DMS114 treated with DMSO at 0.1 percent for 48 hours (cell line): ENCODE data around the gene CIPC.

ENCODE experiments used
- DNase-seq: peaks from one replicate; lab custom pipeline; 2025; ENCODE audit not compliant: unreplicated experiment; lab: John Stamatoyannopoulos, UW

CIPC gene

DNA sequence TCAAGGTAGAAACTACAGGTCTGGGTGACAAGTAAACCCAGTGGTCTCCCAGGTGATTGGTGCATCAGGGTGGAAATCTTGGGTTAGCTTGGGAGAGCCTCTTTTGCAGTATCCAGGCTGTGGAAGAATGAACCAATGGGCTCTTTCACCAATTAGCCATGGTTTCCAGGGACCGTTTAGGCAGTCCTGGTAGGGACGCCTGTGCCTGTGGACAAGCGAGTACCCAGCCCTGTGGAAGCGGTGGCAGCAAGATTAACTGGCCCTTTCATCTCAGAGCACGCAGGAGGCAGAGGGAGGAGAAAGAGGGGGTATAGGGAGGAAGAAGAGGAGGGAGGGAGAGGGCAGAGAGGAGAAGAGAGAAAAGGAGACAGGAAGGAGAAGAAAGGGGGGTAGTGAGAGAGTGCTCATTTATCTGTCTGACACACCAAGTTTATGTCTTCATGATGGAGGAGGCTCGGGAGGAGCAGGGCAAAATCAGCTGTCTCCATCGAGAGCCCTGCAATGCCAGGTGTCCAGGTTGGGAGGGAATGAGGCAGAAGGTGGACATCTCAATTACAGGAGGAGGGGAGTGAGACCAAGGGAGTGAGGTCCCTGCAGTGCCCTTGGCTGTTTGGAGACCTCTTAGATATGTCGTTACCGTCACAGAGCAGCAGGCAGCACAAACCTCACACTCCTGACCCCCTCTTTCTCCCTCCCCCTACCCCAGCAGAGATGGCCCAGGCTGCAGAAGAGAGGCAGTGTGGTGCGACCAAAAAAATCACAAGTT, 48.1 kb downstream of the CIPC start:
- DNase-seq, result no peak

DNA sequence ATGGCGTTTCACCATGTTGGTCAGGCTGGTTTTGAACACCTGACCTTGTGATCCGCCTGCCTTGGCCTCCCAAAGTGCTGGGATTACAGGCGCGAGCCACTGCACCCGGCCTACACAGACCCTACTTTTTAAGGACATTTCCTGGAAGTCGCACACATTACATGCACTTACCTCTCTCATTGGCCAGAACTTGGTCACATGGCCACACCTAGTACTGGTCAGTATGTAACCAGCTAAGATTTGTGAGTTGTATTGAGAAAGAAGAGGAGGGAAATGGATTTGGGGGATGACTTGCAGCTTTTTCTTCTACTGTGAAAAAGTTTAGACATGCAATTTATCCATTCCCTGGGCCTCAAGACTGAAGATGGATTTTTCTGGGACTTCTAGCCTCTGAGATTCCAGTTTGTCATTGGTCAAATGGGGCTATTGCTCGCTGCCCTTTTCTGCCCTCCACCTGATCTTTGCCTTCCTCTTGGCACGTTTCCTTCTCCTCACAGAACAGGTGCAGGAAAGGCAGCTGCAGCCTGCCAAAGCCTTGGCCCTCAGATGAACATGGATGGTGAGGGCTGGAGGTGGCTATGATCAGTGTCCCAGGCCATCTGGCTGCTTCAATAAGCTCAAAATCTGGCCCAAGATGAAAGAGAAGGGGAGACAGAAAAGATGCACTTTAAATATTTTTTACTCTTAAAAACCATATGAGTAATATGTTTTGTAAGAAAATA, 50.6 kb downstream of the CIPC start:
- DNase-seq, result no peak

DNA sequence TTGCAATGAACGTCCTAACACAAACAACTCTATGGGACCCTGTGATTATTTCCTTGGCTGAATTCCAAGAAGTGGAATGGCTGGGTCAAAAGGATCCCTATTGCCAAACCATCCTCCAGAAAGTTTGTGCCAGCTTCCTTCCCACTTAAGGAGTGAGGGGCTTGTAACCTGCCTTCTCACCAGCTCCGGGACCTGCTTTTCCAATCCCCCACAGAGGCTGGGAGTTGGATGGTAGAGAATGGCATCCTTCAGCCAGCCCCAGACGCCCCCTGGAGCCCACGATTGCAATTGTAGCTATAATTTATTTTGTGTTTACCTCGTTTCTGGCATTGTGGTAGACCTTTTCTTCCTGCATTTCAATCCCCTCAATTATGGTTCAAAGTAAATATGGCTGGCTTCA, 53.2 kb downstream of the CIPC start:
- DNase-seq, result no peak

DNA sequence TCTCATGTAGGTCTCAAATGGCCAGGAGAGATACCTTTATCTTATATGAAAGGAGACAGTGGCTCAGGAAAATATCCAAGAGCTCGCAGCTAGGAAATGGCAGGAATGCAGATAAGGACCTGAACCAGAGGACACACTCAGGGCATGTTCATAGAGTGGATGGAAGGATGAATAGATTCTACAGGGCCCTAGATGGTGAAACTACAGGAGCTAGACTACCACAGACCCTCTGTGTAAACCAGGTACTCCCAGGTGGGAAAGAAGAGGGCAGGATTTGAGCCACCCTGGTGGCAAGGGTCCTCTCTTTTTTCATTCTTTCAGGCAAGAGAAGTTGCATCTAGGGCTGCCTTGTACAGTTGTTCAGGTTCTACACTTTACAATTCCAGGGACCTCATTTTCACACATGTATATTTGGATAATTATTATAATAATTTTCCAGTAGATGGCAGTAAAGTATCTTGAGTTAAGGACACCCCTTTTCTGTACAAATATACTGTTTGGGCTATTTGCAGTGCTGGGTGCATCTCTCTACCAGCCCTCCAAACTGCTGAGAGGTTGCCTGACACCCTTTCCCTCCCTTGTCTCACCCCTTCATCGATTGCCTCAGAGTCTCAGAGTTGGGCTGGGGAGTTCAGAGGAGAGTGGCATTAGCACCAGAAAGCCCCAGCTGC, 54.0 kb downstream of the CIPC start:
- peak; percentile 50 for DNase-seq

DNA sequence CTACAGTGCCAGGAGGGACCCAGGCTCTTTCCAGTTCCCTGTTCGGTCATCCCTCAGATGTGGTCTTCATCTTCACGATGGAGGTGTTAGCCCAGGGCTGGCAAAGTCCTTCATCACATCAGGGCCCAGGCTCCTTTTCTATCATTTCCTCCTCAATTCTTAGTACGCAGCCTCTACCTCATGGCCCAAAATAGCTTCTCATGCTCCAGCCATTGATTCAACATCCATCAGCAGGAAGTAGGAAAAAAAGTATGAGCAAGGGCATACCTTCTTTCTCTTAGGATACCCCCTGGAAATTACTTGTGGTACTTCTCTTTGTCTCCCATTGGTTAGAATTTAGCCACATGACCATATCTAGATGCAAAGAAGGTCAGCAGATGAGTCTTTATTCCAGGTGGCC, 55.7 kb downstream of the CIPC start:
- no peak for DNase-seq

DNA sequence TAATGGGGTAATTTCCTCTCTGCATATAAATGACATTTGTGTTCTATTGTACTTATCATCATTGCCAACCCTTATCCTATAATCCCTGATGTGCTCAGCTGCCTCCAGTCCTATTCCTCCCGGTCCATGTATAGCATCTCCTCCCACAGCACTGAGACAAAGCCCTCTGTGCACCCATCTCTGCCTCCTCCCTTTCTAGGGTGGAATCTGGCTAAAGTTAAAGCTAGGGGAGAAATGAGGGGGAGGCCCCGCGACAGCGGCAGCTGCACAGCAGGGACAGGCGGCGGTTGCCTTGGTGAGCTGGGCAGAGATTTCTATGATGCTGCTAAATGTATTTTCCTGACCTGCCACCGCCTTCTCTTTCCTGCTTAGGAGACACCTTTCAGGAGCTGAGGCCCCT, 56.4 kb downstream of the CIPC start:
- no peak for DNase-seq

DNA sequence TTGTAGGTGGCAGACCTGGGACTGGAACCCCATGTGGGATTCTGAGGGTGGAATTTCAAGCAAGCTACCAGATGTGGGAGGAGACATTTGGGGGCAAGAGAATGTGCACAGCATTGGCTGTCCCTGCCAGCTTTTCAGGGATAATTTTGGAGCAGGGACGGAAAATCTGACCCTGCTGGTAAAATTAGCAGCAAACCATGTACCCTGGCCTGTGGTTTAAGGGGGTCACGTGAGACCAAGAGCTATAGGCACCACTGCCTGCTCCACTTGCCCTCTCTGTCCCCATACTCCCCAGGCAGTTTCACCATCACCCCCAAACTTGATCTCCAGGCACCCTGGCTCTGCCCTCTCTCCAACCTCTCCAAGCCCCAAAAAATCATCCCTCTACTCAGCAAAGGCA, 57.0 kb downstream of the CIPC start:
- DNase-seq, result no peak

DNA sequence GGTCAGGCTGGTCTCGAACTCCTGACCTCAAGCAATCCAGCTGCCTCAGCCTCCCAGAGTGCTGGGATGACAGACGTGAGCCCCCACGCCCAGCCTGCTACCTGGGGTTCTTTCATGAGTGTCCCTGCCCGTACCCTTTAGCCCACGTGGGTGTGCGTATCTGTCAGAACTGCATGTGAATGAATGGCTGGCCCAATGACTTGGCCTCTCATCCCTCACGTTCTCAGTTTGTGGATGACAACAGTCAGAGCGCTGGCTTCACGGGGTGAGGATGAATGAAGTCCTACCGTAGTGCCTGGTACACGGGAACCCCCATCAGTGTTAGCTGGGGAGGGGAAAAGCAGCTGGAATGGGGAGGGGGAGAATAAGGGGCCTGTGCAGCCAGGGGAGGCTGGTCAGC, 59.7 kb downstream of the CIPC start:
- DNase-seq, result no peak

DNA sequence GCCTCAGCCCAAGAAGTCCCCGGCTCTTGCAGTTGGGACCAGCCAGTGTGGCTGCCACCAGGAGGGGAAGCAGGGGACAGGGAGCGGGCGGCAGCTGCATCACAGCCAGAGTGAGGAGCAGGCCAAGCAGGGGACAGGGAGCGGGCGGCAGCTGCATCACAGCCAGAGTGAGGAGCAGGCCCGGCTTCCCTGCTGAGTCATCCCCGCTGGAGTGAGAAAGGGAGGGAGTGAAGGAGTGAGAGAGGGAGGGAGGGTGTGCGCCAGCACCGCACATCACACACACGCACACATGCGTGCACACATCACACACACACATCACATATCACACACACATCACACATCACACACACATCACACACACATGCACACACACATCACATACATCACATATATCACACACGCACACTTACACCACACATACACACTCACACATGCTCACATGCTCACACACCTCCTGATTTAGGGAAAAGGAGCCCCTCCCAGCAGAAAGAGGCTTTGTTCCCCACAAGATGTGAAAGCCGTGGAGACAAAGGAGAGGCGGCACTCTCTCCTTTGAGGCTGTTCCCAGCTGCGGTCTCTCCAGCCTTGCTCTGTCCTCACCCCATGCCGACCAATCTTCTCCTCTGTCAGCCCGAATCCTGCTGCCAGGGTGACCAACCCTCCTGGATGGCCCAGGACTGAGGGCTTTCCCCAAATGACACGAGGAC, 60.3 kb downstream of the CIPC start:
- no peak for DNase-seq

DNA sequence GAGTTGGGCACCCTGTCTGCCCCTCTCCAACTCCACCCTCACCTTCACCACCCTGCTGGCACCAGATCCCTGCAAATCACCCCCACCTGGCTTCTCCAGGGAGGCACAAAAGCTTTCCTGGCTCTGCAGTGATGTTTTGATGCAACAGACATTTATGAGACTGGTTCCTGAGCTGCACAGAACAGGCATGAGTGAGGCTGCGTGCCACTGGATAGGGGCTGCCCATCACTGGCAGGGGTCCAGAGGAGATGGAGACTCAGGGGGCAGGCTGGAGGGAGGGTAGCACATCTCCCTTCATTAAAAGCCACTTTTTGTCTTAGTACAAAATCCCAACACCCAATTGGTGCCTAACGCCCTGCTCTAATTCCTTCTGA, 60.8 kb downstream of the CIPC start:
- DNase-seq, result no peak

DNA sequence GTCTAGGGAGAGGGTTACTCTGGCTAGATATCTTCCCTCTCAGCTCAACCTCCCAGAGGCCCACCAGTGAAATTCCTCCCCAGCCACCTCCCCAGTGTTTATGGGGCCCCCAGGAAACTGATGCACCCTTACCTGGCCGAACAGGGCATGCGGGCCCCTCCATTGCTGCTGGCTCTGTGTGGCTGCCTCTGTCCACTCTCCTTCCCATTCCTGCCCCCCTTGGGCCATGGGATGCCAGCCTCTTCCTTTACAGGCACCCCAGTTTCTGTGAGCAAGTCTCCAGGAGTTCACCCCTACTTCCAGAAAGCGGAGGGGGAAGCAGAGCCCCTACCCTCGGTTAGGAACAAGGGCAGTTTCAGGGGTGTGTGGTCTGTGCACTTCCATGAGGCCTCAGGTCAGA, 63.0 kb downstream of the CIPC start:
- DNase-seq, result no peak
